ENCODE measurements around the gene TMEM63A. TPM values are rescaled to one million over a fixed set of nuclear protein-coding genes. Genes with fewer than 3 reads are reported as not detected.
"Not testable (repeated sequence)": the region's sequence is repeated elsewhere in the genome, so short reads cannot be mapped to it uniquely, and the experiment has no call there.

Gene TMEM63A
- total RNA-seq, 4 donors from 2014 or later, result 14.6 to 30.7 (median 24.5) TPM

- DNase-seq (ENCODE audit: extremely low spot score), result no peak
- 94% methylated on average over 16 of the region's 17 CpGs for WGBS
- Histone ChIP-seq H3K27me3 (no peaks in the 10 kb centered on the region), H3K36me3 (no peaks in the 10 kb centered on the region), H3K9me3 (no peaks in the 10 kb centered on the region), H3K4me3 (no peak overlapping the region), H3K4me1 (peaks cover 84 to 98% (median 96%) of the 10 kb centered on the region in 4 donors), H3K27ac (replicated peaks in 1 of 4) (peak overlapping the region; percentile 85 to 92 (median 90))
- intact Hi-C loops (cut with DNase I), result no loop called here
- TF ChIP-seq EP300 (IDR thresholded peaks at IDR 0.05), result no peak
- no peak for TF ChIP-seq CTCF (IDR thresholded peaks at IDR 0.05)
- TF ChIP-seq POLR2A (IDR thresholded peaks at IDR 0.05; ENCODE audit: low read depth), result no peak
- no peak for TF ChIP-seq POLR2AphosphoS5 (IDR thresholded peaks at IDR 0.05)
Measured at GRCh38 chr1:225815526-225816178, 66.5 kb downstream of the TMEM63A start.

GRCh38 chr1:225815090-225815489, 67.1 kb downstream of the TMEM63A start:
- 81% methylated on average over 7 of the region's 7 CpGs for WGBS
- H3K27me3 ChIP-seq; intact Hi-C loops (cut with DNase I); H3K9me3 ChIP-seq; H3K4me3 ChIP-seq; DNase-seq (ENCODE audit: extremely low spot score); H3K36me3 ChIP-seq: not testable (repeated sequence)
- peaks cover 84 to 96% (median 92%) of the 10 kb centered on the region in 4 donors for H3K4me1 ChIP-seq
- peak overlapping the region; percentile 84 to 89 (median 87) for H3K27ac ChIP-seq (replicated peaks in 1 of 4)

- Histone ChIP-seq H3K9me3 (no peaks in the 10 kb centered on the region), H3K36me3 (no peaks in the 10 kb centered on the region), H3K27ac (replicated peaks in 1 of 4) (peak overlapping the region; percentile 84 to 89 (median 86)), H3K27me3 (no peaks in the 10 kb centered on the region), H3K4me1 (peaks cover 81 to 94% (median 88%) of the 10 kb centered on the region in 4 donors), H3K4me3 (no peak overlapping the region)
- TF ChIP-seq POLR2A (IDR thresholded peaks at IDR 0.05; ENCODE audit: low read depth) (no peak), POLR2AphosphoS5 (IDR thresholded peaks at IDR 0.05) (no peak), CTCF (IDR thresholded peaks at IDR 0.05) (no peak), EP300 (IDR thresholded peaks at IDR 0.05) (no peak)
- intact Hi-C loops (cut with DNase I), result no loop called here
- DNase-seq (ENCODE audit: extremely low spot score), result no peak
- 49% methylated on average over 6 of the region's 7 CpGs for WGBS
Measured at GRCh38 chr1:225814381-225814780, 67.8 kb downstream of the TMEM63A start.

- no peaks in the 10 kb centered on the region for H3K27me3 ChIP-seq
- peak overlapping the region in 2 of 4 donors; percentile 6 to 31 for H3K4me3 ChIP-seq
- no peaks in the 10 kb centered on the region for H3K36me3 ChIP-seq
- no peak for DNase-seq (ENCODE audit: extremely low spot score)
- TF ChIP-seq POLR2AphosphoS5 (IDR thresholded peaks at IDR 0.05), result peak; percentile 61 to 70
- no peak for TF ChIP-seq POLR2A (IDR thresholded peaks at IDR 0.05; ENCODE audit: low read depth)
- WGBS, result 59% methylated on average over 8 of the region's 10 CpGs
- intact Hi-C loops (cut with DNase I), result no loop called here
- peaks cover 75 to 89% (median 83%) of the 10 kb centered on the region in 4 donors for H3K4me1 ChIP-seq
- peak overlapping the region; percentile 84 to 89 (median 86) for H3K27ac ChIP-seq (replicated peaks in 1 of 4)
- H3K9me3 ChIP-seq, result no peaks in the 10 kb centered on the region
Measured at GRCh38 chr1:225813214-225813964, 68.8 kb downstream of the TMEM63A start.

GRCh38 chr1:225812488-225813213, 69.5 kb downstream of the TMEM63A start:
- TF ChIP-seq POLR2AphosphoS5 (IDR thresholded peaks at IDR 0.05), result no peak
- no peak for TF ChIP-seq CTCF (IDR thresholded peaks at IDR 0.05)
- no peak for TF ChIP-seq POLR2A (IDR thresholded peaks at IDR 0.05; ENCODE audit: low read depth)
- TF ChIP-seq EP300 (IDR thresholded peaks at IDR 0.05), result no peak
- H3K9me3 ChIP-seq, result no peaks in the 10 kb centered on the region
- H3K4me3 ChIP-seq, result peak overlapping the region in 2 of 4 donors; percentile 6 to 31
- peaks cover 68 to 81% (median 76%) of the 10 kb centered on the region in 4 donors for H3K4me1 ChIP-seq
- DNase-seq (ENCODE audit: extremely low spot score), result no peak
- H3K27me3 ChIP-seq, result no peaks in the 10 kb centered on the region
- H3K36me3 ChIP-seq, result no peaks in the 10 kb centered on the region
- H3K27ac ChIP-seq (replicated peaks in 1 of 4), result peak overlapping the region; percentile 84 to 89 (median 86)
- intact Hi-C loops (cut with DNase I), result no loop called here
- WGBS, result 71% methylated on average over 2 of the region's 8 CpGs
